Stimulated activated CD4-positive, alpha-beta T cell treated with anti-CD3 and anti-CD28 coated beads, Interleukin-4, amount 100 ng/mL, for 1 hour (primary cell): Measurements from ENCODE around the gene CRYBA1.
"Not testable (repeated sequence)": the region's sequence is repeated elsewhere in the genome, so short reads cannot be mapped to it uniquely, and the experiment has no call there.

ENCODE experiments used
- DNase-seq: peaks from one replicate; pipeline ENCODE4 v3.0.0-alpha.2; 2020

CRYBA1 gene

GRCh38 chr17:29246628-29247027, at the start of gene CRYBA1:
CRYBA1 (plus strand) TSS chr17:29246859; CDS start chr17:29246864, 5 bp downstream.
- DNase-seq, result no peak

- DNase-seq, result no peak
Measured at GRCh38 chr17:29197516-29198272, 49.0 kb upstream of the CRYBA1 start.

- DNase-seq, result not testable (repeated sequence)
Measured at GRCh38 chr17:29204068-29204804, 42.4 kb upstream of the CRYBA1 start.

GRCh38 chr17:29205047-29205446, 41.6 kb upstream of the CRYBA1 start:
- DNase-seq, result no peak

GRCh38 chr17:29207975-29208374, 38.7 kb upstream of the CRYBA1 start:
- no peak for DNase-seq

GRCh38 chr17:29209073-29209472, 37.6 kb upstream of the CRYBA1 start:
- no peak for DNase-seq

- no peak for DNase-seq
Measured at GRCh38 chr17:29210879-29211278, 35.8 kb upstream of the CRYBA1 start.

GRCh38 chr17:29212094-29212631, 34.5 kb upstream of the CRYBA1 start:
- DNase-seq, result no peak

GRCh38 chr17:29212681-29213121, 34.0 kb upstream of the CRYBA1 start:
- no peak for DNase-seq

GRCh38 chr17:29214215-29215146, 32.2 kb upstream of the CRYBA1 start:
- no peak for DNase-seq

GRCh38 chr17:29215174-29215573, 31.5 kb upstream of the CRYBA1 start:
- DNase-seq, result no peak

GRCh38 chr17:29215717-29216116, 30.9 kb upstream of the CRYBA1 start:
- no peak for DNase-seq

GRCh38 chr17:29216181-29216580, 30.5 kb upstream of the CRYBA1 start:
- DNase-seq, result no peak

- DNase-seq, result no peak
Measured at GRCh38 chr17:29216856-29217255, 29.8 kb upstream of the CRYBA1 start.

- peak; percentile 65 for DNase-seq
Measured at GRCh38 chr17:29219378-29220047, 27.1 kb upstream of the CRYBA1 start.

GRCh38 chr17:29221338-29221737, 25.3 kb upstream of the CRYBA1 start:
- DNase-seq, result not testable (repeated sequence)

GRCh38 chr17:29225396-29225795, 21.3 kb upstream of the CRYBA1 start:
- no peak for DNase-seq

- no peak for DNase-seq
Measured at GRCh38 chr17:29233301-29233700, 13.4 kb upstream of the CRYBA1 start.

- DNase-seq, result not testable (repeated sequence)
Measured at GRCh38 chr17:29234972-29235371, 11.7 kb upstream of the CRYBA1 start.

- no peak for DNase-seq
Measured at GRCh38 chr17:29235904-29236303, 10.8 kb upstream of the CRYBA1 start.

- no peak for DNase-seq
Measured at GRCh38 chr17:29237476-29238132, 9.1 kb upstream of the CRYBA1 start.
